ENCODE measurements around the gene NAPSA.

NAPSA gene

DNA sequence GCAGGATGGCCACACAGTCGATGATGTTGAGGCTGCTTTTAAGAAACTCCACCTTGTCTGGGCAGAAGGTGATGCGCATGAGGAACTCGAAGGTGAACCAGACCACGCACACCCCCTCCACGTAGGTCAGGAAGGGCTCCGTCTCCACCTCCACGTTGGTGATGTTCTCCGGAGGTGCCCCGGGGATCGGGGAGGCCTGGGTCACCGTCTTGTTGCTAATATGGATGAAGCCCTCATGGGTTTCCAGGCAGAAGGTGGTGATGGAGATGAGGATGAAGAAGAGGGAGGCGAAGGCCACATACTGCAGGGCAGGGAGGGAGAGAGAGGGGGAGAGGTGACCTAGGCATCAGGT is 41.7 kb downstream of the NAPSA start:
- H3K27ac ChIP-seq (ENCODE audit: low read length): no peak overlapping the region
- no peak overlapping the region for H3K4me3 ChIP-seq (ENCODE audit: low read length)
- no peak overlapping the region for H3K9ac ChIP-seq (ENCODE audit: low read length)
- peaks cover 56% of the 10 kb centered on the region for H3K27me3 ChIP-seq (replicated peaks; ENCODE audit: insufficient read depth, low read length)
- no peak for TF ChIP-seq EZH2phosphoT487 (IDR thresholded peaks at IDR 0.05; ENCODE audit: low read length)
- TF ChIP-seq CTCF (IDR thresholded peaks at IDR 0.05; ENCODE audit: low read length): no peak
- TF ChIP-seq EZH2 (optimal IDR thresholded peaks at IDR 0.05; ENCODE audit: low read depth, low read length): no peak
- H3K9me2 ChIP-seq (replicated peaks; ENCODE audit: insufficient read depth, low read length): no peaks in the 10 kb centered on the region
- no peaks in the 10 kb centered on the region for H3K36me3 ChIP-seq (replicated peaks; ENCODE audit: insufficient read depth, low read length)
- DNase-seq: no peak
- no peaks in the 10 kb centered on the region for H3F3A ChIP-seq (ENCODE audit: insufficient read depth, low read length)
- H3K9me3 ChIP-seq (replicated peaks; ENCODE audit: insufficient read depth, low read length): no peaks in the 10 kb centered on the region
- no peak overlapping the region for H2AFZ ChIP-seq (ENCODE audit: low read length)
- H3K79me2 ChIP-seq (ENCODE audit: low read length): no peaks in the 10 kb centered on the region
- H3K4me2 ChIP-seq (ENCODE audit: low read depth, low read length): no peak overlapping the region
- no peaks in the 10 kb centered on the region for H4K20me1 ChIP-seq (ENCODE audit: insufficient read depth, low read length)
- no peaks in the 10 kb centered on the region for H3K4me1 ChIP-seq (ENCODE audit: low read length)

DNA sequence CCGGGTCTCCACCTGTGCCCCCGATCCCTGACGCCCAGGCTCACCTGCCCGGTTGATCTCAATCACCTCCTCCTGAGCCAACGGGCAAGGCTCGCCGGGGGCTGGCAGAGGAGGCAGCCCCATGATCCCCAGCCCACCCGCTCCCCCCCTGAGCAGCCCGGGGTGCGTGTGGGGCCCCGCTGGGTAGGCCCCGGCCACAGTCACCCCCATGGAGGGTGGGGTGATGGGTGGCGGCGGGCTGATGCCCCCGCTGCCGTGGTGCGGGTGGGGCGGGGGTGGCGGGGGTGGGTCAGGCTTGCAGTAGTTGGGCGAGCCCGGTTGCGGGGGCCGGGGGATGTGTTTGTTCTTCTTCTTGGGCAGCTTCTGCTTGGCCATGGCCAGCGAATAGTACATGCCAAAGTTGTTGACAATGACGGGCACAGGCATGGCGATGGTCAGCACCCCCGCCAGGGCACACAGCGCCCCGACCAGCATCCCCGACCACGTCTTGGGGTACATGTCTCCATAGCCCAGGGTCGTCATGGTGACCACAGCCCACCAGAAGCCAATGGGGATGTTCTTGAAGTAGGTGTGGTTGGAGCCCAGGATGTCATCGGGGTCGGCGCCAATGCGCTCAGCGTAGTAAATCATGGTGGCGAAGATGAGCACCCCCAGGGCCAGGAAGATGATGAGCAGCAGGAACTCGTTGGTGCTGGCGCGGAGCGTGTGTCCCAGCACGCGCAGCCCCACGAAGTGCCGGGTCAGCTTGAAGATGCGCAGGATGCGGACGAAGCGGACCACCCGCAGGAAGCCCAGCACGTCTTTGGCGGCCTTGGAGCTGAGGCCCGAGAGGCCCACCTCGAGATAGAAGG is 42.3 kb downstream of the NAPSA start:
- no peak for TF ChIP-seq EZH2 (optimal IDR thresholded peaks at IDR 0.05; ENCODE audit: low read depth, low read length)
- no peak for TF ChIP-seq CTCF (IDR thresholded peaks at IDR 0.05; ENCODE audit: low read length)
- TF ChIP-seq EZH2phosphoT487 (IDR thresholded peaks at IDR 0.05; ENCODE audit: low read length): no peak
- no peaks in the 10 kb centered on the region for H3F3A ChIP-seq (ENCODE audit: insufficient read depth, low read length)
- no peak overlapping the region for H3K9ac ChIP-seq (ENCODE audit: low read length)
- no peaks in the 10 kb centered on the region for H3K36me3 ChIP-seq (replicated peaks; ENCODE audit: insufficient read depth, low read length)
- no peaks in the 10 kb centered on the region for H3K9me3 ChIP-seq (replicated peaks; ENCODE audit: insufficient read depth, low read length)
- peaks cover 61% of the 10 kb centered on the region for H3K27me3 ChIP-seq (replicated peaks; ENCODE audit: insufficient read depth, low read length)
- no peak overlapping the region for H3K4me2 ChIP-seq (ENCODE audit: low read depth, low read length)
- H3K9me2 ChIP-seq (replicated peaks; ENCODE audit: insufficient read depth, low read length): no peaks in the 10 kb centered on the region
- no peaks in the 10 kb centered on the region for H3K4me1 ChIP-seq (ENCODE audit: low read length)
- H4K20me1 ChIP-seq (ENCODE audit: insufficient read depth, low read length): no peaks in the 10 kb centered on the region
- H3K27ac ChIP-seq (ENCODE audit: low read length): no peak overlapping the region
- DNase-seq: no peak
- H2AFZ ChIP-seq (ENCODE audit: low read length): no peak overlapping the region
- no peak overlapping the region for H3K4me3 ChIP-seq (ENCODE audit: low read length)
- no peaks in the 10 kb centered on the region for H3K79me2 ChIP-seq (ENCODE audit: low read length)

DNA sequence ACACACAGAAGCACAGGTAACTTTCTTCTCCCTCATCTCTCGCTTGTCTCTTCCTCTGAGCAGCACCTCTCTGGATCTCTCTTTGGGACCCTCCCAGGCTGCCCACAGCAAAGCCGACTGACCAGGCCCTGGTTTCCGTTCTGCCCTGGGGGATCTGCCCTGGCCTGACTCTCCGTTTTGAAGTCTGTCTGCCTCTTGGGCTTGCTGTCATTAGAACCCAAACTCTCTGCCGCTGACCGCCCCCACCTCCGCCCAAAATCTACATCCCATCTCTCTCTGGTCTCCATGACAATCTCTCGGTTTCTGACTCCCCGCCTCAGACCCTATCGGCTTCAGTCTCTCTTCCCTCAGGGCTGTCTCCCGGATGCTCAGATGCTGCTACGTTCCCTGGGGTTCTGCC is 43.2 kb downstream of the NAPSA start:
- H3K9ac ChIP-seq (ENCODE audit: low read length): no peak overlapping the region
- H2AFZ ChIP-seq (ENCODE audit: low read length): no peak overlapping the region
- H4K20me1 ChIP-seq (ENCODE audit: insufficient read depth, low read length): no peaks in the 10 kb centered on the region
- peaks cover 64% of the 10 kb centered on the region for H3K27me3 ChIP-seq (replicated peaks; ENCODE audit: insufficient read depth, low read length)
- H3K9me2 ChIP-seq (replicated peaks; ENCODE audit: insufficient read depth, low read length): no peaks in the 10 kb centered on the region
- no peak for DNase-seq
- no peaks in the 10 kb centered on the region for H3K36me3 ChIP-seq (replicated peaks; ENCODE audit: insufficient read depth, low read length)
- no peaks in the 10 kb centered on the region for H3K4me1 ChIP-seq (ENCODE audit: low read length)
- no peaks in the 10 kb centered on the region for H3F3A ChIP-seq (ENCODE audit: insufficient read depth, low read length)
- TF ChIP-seq EZH2phosphoT487 (IDR thresholded peaks at IDR 0.05; ENCODE audit: low read length) (no peak), EZH2 (optimal IDR thresholded peaks at IDR 0.05; ENCODE audit: low read depth, low read length) (no peak), CTCF (IDR thresholded peaks at IDR 0.05; ENCODE audit: low read length) (no peak)
- no peak overlapping the region for H3K27ac ChIP-seq (ENCODE audit: low read length)
- no peak overlapping the region for H3K4me2 ChIP-seq (ENCODE audit: low read depth, low read length)
- no peaks in the 10 kb centered on the region for H3K9me3 ChIP-seq (replicated peaks; ENCODE audit: insufficient read depth, low read length)
- no peak overlapping the region for H3K4me3 ChIP-seq (ENCODE audit: low read length)
- no peaks in the 10 kb centered on the region for H3K79me2 ChIP-seq (ENCODE audit: low read length)

Measured in MM.1S (cell line).